SK-N-SH (cell line): ENCODE results near the gene HAGHL. TPM values are rescaled to one million over a fixed set of nuclear protein-coding genes. Genes with fewer than 3 reads are reported as not detected.
A peak's percentile ranks its signal among the peaks of the same experiment; 100 is the strongest.

Experiments
- CTCF ChIA-PET: fragments of 300-600, 350-600 bp; formaldehyde crosslinking; extraction: SDS; loops from one replicate; lab custom pipeline; 2021; lab: Yijun Ruan, JAX
- POLR2A ChIA-PET: fragments of 350-600 bp; sonication (Branson Sonifier 250); formaldehyde crosslinking; extraction: SDS; loops from one replicate; lab custom pipeline; 2020; ENCODE audit warnings: antibody characterized with exemption, inconsistent platforms; lab: Yijun Ruan, JAX
- DNase-seq: peaks from one replicate; pipeline ENCODE4 v3.0.0; 2012
- H2AFZ ChIP-seq: fragments of 200-600 bp; sonication (generic); 2 replicates; pipeline ENCODE4 v1.8.1; 2016; ENCODE audit warnings: antibody characterized with exemption, mild to moderate bottlenecking, low read depth
- H3F3A ChIP-seq: fragments of 200-600 bp; sonication (generic); replicated peaks from 2 replicates; pipeline ENCODE3; 2016; ENCODE audit warnings: antibody characterized with exemption, mild to moderate bottlenecking; ENCODE audit not compliant: insufficient read depth
- H3K27ac ChIP-seq, 2 experiments: fragments of 200-500 bp in 1 of 2; fragments of 200-600 bp in 1 of 2; sonication (Bioruptor generic) in 1 of 2; sonication (generic), shearing (Covaris generic) in 1 of 2; 2 replicates each; pipeline versions ENCODE4 v1.5.1 to v1.6.1; 2014 to 2016; ENCODE audit warnings: low read depth in 2 of 2, inconsistent platforms in 1 of 2, low read length in 1 of 2, mild to moderate bottlenecking in 1 of 2, mixed read lengths in 1 of 2
- H3K27me3 ChIP-seq: fragments of 200-600 bp; sonication (generic), shearing (Covaris generic); 2 replicates; pipeline ENCODE4 v1.6.1; 2016; ENCODE audit warnings: mixed run types; ENCODE audit not compliant: insufficient read depth
- H3K36me3 ChIP-seq, 2 experiments: fragments of 200-500 bp in 1 of 2; fragments of 200-600 bp in 1 of 2; sonication (Bioruptor generic) in 1 of 2; sonication (generic) in 1 of 2; replicated peaks in 1 of 2; 2 replicates each; pipeline versions ENCODE3 to v1.5.1; 2014 to 2016; ENCODE audit warnings: low read length in 1 of 2, mild to moderate bottlenecking in 1 of 2; ENCODE audit not compliant: insufficient read depth in 2 of 2, control insufficient read depth in 1 of 2
- H3K4me1 ChIP-seq, 2 experiments: fragments of 200-500 bp in 1 of 2; fragments of 200-600 bp in 1 of 2; sonication (Bioruptor generic) in 1 of 2; sonication (generic), shearing (Covaris generic) in 1 of 2; 2 replicates each; pipeline versions ENCODE4 v1.5.1 to v1.6.1; 2014 to 2016; ENCODE audit warnings: low read depth in 1 of 2, low read length in 1 of 2, mixed run types in 1 of 2; ENCODE audit not compliant: insufficient read depth in 2 of 2, control insufficient read depth in 1 of 2
- H3K4me2 ChIP-seq: fragments of 200-600 bp; sonication (generic), shearing (Covaris generic); 2 replicates; pipeline ENCODE4 v1.6.1; 2017; ENCODE audit warnings: mixed run types
- H3K4me3 ChIP-seq, 2 experiments: fragments of 200-500 bp in 1 of 2; fragments of 200-600 bp in 1 of 2; sonication (Bioruptor generic) in 1 of 2; sonication (generic), shearing (Covaris generic) in 1 of 2; 2 replicates each; pipeline versions ENCODE4 v1.5.1 to v1.8.1; 2014 to 2016; ENCODE audit warnings: low read depth in 2 of 2, inconsistent platforms in 1 of 2, low read length in 1 of 2, mild to moderate bottlenecking in 1 of 2, mixed read lengths in 1 of 2, moderate library complexity in 1 of 2
- H3K79me2 ChIP-seq: fragments of 200-600 bp; sonication (generic); 2 replicates; pipeline ENCODE4 v1.8.1; 2017; ENCODE audit warnings: mild to moderate bottlenecking; ENCODE audit not compliant: insufficient read depth
- H3K9ac ChIP-seq: fragments of 200-600 bp; sonication (generic); 2 replicates; pipeline ENCODE4 v1.6.1; 2017; ENCODE audit warnings: mixed run types
- H3K9me2 ChIP-seq: fragments of 200-600 bp; sonication (generic); 2 replicates; pipeline ENCODE4 v1.6.1; 2017; ENCODE audit warnings: mixed run types
- H3K9me3 ChIP-seq: fragments of 200-600 bp; sonication (generic); 2 replicates; pipeline ENCODE4 v1.6.1; 2017; ENCODE audit warnings: mixed run types, mild to moderate bottlenecking, moderate library complexity
- H4K20me1 ChIP-seq: fragments of 200-600 bp; sonication (generic); 2 replicates; pipeline ENCODE4 v1.6.1; 2017; ENCODE audit warnings: mild to moderate bottlenecking, mixed run types; ENCODE audit not compliant: insufficient read depth
- ELF1 ChIP-seq: IDR thresholded peaks from 2 replicates; pipeline ENCODE4 v1.4.0; 2012
- GABPA ChIP-seq: IDR thresholded peaks from 2 replicates; pipeline ENCODE4 v1.4.0; 2012; ENCODE audit warnings: low read depth, mild to moderate bottlenecking
- JUND ChIP-seq: IDR thresholded peaks from 2 replicates; pipeline ENCODE4 v1.4.0; 2012
- MAX ChIP-seq: IDR thresholded peaks from 2 replicates; pipeline ENCODE4 v1.4.0; 2012; ENCODE audit warnings: low read depth
- MEF2A ChIP-seq: IDR thresholded peaks from 2 replicates; pipeline ENCODE4 v1.4.0; 2012; ENCODE audit warnings: low read depth, borderline replicate concordance
- MXI1 ChIP-seq: IDR thresholded peaks from 2 replicates; pipeline ENCODE4 v1.6.1; 2012; ENCODE audit warnings: mild to moderate bottlenecking, low read depth, low read length, improper control_type of control experiment
- POLR2AphosphoS5 ChIP-seq: IDR thresholded peaks from 2 replicates; pipeline ENCODE4 v1.6.1; 2012; ENCODE audit warnings: low read depth, low read length
- RCOR1 ChIP-seq: fragments of 150-350 bp; IDR thresholded peaks from 2 replicates; pipeline ENCODE4 v1.6.1; 2017; ENCODE audit warnings: antibody characterized with exemption, low read length
- RFX5 ChIP-seq: IDR thresholded peaks from 2 replicates; pipeline ENCODE4 v1.6.1; 2012; ENCODE audit warnings: mild to moderate bottlenecking, improper control_type of control experiment, low read length
- SIN3A ChIP-seq: IDR thresholded peaks from 2 replicates; pipeline ENCODE4 v1.6.1; 2012; ENCODE audit warnings: low read depth, mild to moderate bottlenecking, low read length, moderate library complexity, borderline replicate concordance
- SMC3 ChIP-seq: IDR thresholded peaks from 2 replicates; pipeline ENCODE4 v1.6.1; 2012; ENCODE audit warnings: low read depth, low read length, improper control_type of control experiment
- TAF1 ChIP-seq: IDR thresholded peaks from 2 replicates; pipeline ENCODE4 v1.6.1; 2012; ENCODE audit warnings: low read depth, mild to moderate bottlenecking, low read length, moderate library complexity, borderline replicate concordance
- USF1 ChIP-seq: IDR thresholded peaks from 2 replicates; pipeline ENCODE4 v1.4.0; 2012; ENCODE audit warnings: low read depth, borderline replicate concordance
- WGBS: methylation state at CpG from one replicate; pipeline ENCODE4 v1.1.6; 2017; ENCODE audit warnings: low lambda C conversion rate; 5-methylcytosine and 5-hydroxymethylcytosine counted together
- polyA plus RNA-seq, 3 experiments: library from polyadenylated mRNA; depleted of rRNA; stranded (reverse); fragments of >200 nt; gene quantifications; 2 replicates each; pipeline ENCODE4 v1.2.3, GENCODE V29; 2012

HAGHL gene
- polyA plus RNA-seq, 1 of the 3 experiments (the other 2 are of a cell fraction), result 65.5 TPM

GRCh38 chr16:724188-725040, 2.5 kb upstream of the HAGHL start:
- Histone ChIP-seq H3K36me3 (peaks cover 0 to 2% of the 10 kb centered on the region in 2 experiments), H3K79me2 (no peaks in the 10 kb centered on the region; the same call in 1 of the 2 replicates), H4K20me1 (0 out of 2 replicates have a peak, but pooled peaks cover 14% of the 10 kb centered on the region), H3K9me2 (no peaks in the 10 kb centered on the region), H3K27ac (no peak overlapping the region), H3K9ac (no peak overlapping the region), H3K4me3 (no peak overlapping the region), H3F3A (peaks cover 25% of the 10 kb centered on the region), H3K4me1 (peaks cover 8 to 36% of the 10 kb centered on the region in 2 experiments; a peak in 3 of 4 replicates), H3K4me2 (no peak overlapping the region), H2AFZ (no peak overlapping the region), H3K9me3 (no peaks in the 10 kb centered on the region), H3K27me3 (no peaks in the 10 kb centered on the region)
- CTCF ChIA-PET, result interaction anchor here (1.3 to 22.4 kb wide), 6 partner anchors 4 to 61 kb away, joined by 3 to 358 read pairs (median 8); partner anchors contain the start of genes ANTKMT, CCDC78, CIAO3 and FBXL16
- POLR2A ChIA-PET, result interaction anchor here (0.8 to 2.6 kb wide), 7 partner anchors 8 to 18 kb away, joined by 3 to 13 read pairs (median 3); partner anchors contain the start of gene METRN
- no peak for DNase-seq
- no CpG with 5 or more reads among the region's 29 CpGs for WGBS
- no peak for TF ChIP-seq SMC3
- TF ChIP-seq POLR2AphosphoS5, result peak; percentile 26; the same call in 1 of the 2 replicates
- TF ChIP-seq, all 33 proteins: peak for 1

GRCh38 chr16:725041-725376, 1.9 kb upstream of the HAGHL start:
- H3K79me2 ChIP-seq, result no peaks in the 10 kb centered on the region; the same call in 1 of the 2 replicates
- 94% methylated on average over 3 of the region's 7 CpGs for WGBS
- DNase-seq, result no peak
- H3K9me2 ChIP-seq, result no peaks in the 10 kb centered on the region
- H3K9ac ChIP-seq, result no peak overlapping the region
- peaks cover 0 to 2% of the 10 kb centered on the region in 2 experiments for H3K36me3 ChIP-seq
- ChIA-PET POLR2A (interaction anchor here (1.0 to 2.6 kb wide), 4 partner anchors 9 to 18 kb away, joined by 3 to 13 read pairs (median 3); partner anchors contain the start of gene METRN), CTCF (interaction anchor here (1.3 to 20.3 kb wide), 4 partner anchors 12 to 61 kb away, joined by 3 to 358 read pairs (median 7); partner anchors contain the start of genes ANTKMT, FBXL16 and METRN)
- H3F3A ChIP-seq, result peaks cover 21% of the 10 kb centered on the region
- H2AFZ ChIP-seq, result no peak overlapping the region
- H3K4me1 ChIP-seq, result peaks cover 5 to 30% of the 10 kb centered on the region in 2 experiments; a peak in 3 of 4 replicates
- 0 out of 2 replicates have a peak, but pooled peaks cover 14% of the 10 kb centered on the region for H4K20me1 ChIP-seq
- no peak for TF ChIP-seq GABPA
- no peak overlapping the region for H3K27ac ChIP-seq
- H3K4me3 ChIP-seq, result no peak overlapping the region
- no peaks in the 10 kb centered on the region for H3K9me3 ChIP-seq
- H3K4me2 ChIP-seq, result no peak overlapping the region
- H3K27me3 ChIP-seq, result no peaks in the 10 kb centered on the region

GRCh38 chr16:725463-726187, 1.3 kb upstream of the HAGHL start:
- Histone ChIP-seq H2AFZ (no peak overlapping the region), H3K79me2 (no peaks in the 10 kb centered on the region; the same call in 1 of the 2 replicates), H3K4me1 (peaks cover 4 to 28% of the 10 kb centered on the region in 2 experiments; a peak in 2 of 4 replicates), H3F3A (peaks cover 17% of the 10 kb centered on the region), H3K4me3 (no peak overlapping the region), H3K36me3 (peaks cover 0 to 2% of the 10 kb centered on the region in 2 experiments), H3K27ac (no peak overlapping the region; a peak in 1 of 4 replicates), H3K27me3 (no peaks in the 10 kb centered on the region), H4K20me1 (0 out of 2 replicates have a peak, but pooled peaks cover 14% of the 10 kb centered on the region), H3K9me2 (no peaks in the 10 kb centered on the region), H3K9ac (no peak overlapping the region), H3K9me3 (no peaks in the 10 kb centered on the region), H3K4me2 (no peak overlapping the region)
- 84% methylated on average over 6 of the region's 23 CpGs for WGBS
- no peak for TF ChIP-seq ELF1
- no peak for TF ChIP-seq MXI1
- no peak for TF ChIP-seq RCOR1
- no peak for TF ChIP-seq USF1
- TF ChIP-seq RFX5, result no peak
- no peak for TF ChIP-seq SIN3A
- TF ChIP-seq MEF2A, result no peak
- no peak for TF ChIP-seq MAX
- no peak for TF ChIP-seq TAF1
- no peak for TF ChIP-seq JUND
- DNase-seq, result no peak
- ChIA-PET POLR2A (interaction anchor here (1.0 to 2.6 kb wide), 4 partner anchors 9 to 19 kb away, joined by 3 to 13 read pairs (median 3); partner anchors contain the start of gene METRN), CTCF (interaction anchor here (1.0 to 20.3 kb wide), 5 partner anchors 12 to 60 kb away, joined by 3 to 358 read pairs (median 4); partner anchors contain the start of genes ANTKMT, CIAO3, FBXL16 and METRN)
